ENCODE data around the gene TMEM107.

DNA sequence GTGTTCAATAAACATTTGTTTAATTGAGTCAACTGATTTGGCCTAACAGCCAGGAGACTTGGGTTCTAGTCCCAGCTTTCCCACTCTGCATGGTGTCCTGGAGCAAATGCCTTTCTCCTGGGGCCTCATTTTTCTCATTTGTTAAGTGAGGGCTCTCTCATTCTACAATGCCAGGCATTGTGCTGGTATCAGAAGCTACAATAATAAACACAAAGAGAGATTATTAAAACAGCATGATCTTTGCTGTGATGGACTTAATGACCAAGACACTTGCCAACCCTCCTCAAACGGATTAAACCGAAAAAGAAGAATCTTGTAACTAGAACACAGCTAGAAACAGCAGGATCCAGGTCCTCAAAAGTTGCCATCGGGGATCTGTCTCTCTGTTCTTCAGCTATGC, 8.7 kb downstream of the TMEM107 start:
- TF ChIP-seq, protein P1, sequence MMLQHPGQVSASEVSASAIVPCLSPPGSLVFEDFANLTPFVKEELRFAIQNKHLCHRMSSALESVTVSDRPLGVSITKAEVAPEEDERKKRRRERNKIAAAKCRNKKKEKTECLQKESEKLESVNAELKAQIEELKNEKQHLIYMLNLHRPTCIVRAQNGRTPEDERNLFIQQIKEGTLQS (CRISPR knock-in tag; conservative IDR thresholded peaks at IDR 0.05), result no peak
- TF ChIP-seq NR1H2 (CRISPR knock-in tag; IDR thresholded peaks at IDR 0.05) (no peak), TEAD4 (CRISPR knock-in tag; IDR thresholded peaks at IDR 0.05) (no peak)
- TF ChIP-seq, protein P2, sequence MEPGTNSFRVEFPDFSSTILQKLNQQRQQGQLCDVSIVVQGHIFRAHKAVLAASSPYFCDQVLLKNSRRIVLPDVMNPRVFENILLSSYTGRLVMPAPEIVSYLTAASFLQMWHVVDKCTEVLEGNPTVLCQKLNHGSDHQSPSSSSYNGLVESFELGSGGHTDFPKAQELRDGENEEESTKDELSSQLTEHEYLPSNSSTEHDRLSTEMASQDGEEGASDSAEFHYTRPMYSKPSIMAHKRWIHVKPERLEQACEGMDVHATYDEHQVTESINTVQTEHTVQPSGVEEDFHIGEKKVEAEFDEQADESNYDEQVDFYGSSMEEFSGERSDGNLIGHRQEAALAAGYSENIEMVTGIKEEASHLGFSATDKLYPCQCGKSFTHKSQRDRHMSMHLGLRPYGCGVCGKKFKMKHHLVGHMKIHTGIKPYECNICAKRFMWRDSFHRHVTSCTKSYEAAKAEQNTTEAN (CRISPR knock-in tag; IDR thresholded peaks at IDR 0.05), result no peak
- TF ChIP-seq, protein P3, sequence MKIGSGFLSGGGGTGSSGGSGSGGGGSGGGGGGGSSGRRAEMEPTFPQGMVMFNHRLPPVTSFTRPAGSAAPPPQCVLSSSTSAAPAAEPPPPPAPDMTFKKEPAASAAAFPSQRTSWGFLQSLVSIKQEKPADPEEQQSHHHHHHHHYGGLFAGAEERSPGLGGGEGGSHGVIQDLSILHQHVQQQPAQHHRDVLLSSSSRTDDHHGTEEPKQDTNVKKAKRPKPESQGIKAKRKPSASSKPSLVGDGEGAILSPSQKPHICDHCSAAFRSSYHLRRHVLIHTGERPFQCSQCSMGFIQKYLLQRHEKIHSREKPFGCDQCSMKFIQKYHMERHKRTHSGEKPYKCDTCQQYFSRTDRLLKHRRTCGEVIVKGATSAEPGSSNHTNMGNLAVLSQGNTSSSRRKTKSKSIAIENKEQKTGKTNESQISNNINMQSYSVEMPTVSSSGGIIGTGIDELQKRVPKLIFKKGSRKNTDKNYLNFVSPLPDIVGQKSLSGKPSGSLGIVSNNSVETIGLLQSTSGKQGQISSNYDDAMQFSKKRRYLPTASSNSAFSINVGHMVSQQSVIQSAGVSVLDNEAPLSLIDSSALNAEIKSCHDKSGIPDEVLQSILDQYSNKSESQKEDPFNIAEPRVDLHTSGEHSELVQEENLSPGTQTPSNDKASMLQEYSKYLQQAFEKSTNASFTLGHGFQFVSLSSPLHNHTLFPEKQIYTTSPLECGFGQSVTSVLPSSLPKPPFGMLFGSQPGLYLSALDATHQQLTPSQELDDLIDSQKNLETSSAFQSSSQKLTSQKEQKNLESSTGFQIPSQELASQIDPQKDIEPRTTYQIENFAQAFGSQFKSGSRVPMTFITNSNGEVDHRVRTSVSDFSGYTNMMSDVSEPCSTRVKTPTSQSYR (CRISPR knock-in tag; IDR thresholded peaks at IDR 0.05), result no peak

Data from WTC11 (cell line).